Measurements from ENCODE around the gene RPL35A. TPM values are rescaled to one million over a fixed set of nuclear protein-coding genes. Genes with fewer than 3 reads are reported as not detected.

Gene RPL35A
- total and polyA plus RNA-seq, 9 of the 15 experiments (the other 6 are each of a cell fraction or from before 2014, with no cell fraction given), result 1,475 to 2,942 (median 2,367) TPM

GRCh38 chr3:197975311-197975710 lies 25.3 kb downstream of the RPL35A start:
- ATAC-seq (no peak), FAIRE-seq (no peak), DNase-seq (ENCODE audit: extremely low read depth in 1 of 4, low spot score in 3 of 4) (no peak)
- H3K4me3 ChIP-seq, result no peak overlapping the region
- POLR2A ChIA-PET, result no interaction called here
- H3K9me1 ChIP-seq (ENCODE audit: control insufficient read depth, insufficient read depth, low read length), result no peaks in the 10 kb centered on the region
- H3K79me2 ChIP-seq (ENCODE audit: control insufficient read depth, insufficient read depth, low read length), result no peaks in the 10 kb centered on the region
- 97% methylated on average over 8 of the region's 8 CpGs for WGBS (ENCODE audit: insufficient coverage, low coverage, missing lambda C conversion rate)
- H4K20me1 ChIP-seq (replicated peaks; ENCODE audit: control insufficient read depth, insufficient read depth, low read length), result no peaks in the 10 kb centered on the region
- no peak overlapping the region for H2AFZ ChIP-seq (ENCODE audit: low read depth, low read length)
- no peaks in the 10 kb centered on the region for H3K27me3 ChIP-seq (ENCODE audit: control insufficient read depth in 2 of 2, insufficient read depth in 2 of 2, low read length in 2 of 2)
- BruUV-seq (replicated peaks), result no TSS peak
- in situ Hi-C loops (cut with MboI) (no loop called here), intact Hi-C loops (cut with micrococcal nuclease) (no loop called here)
- H3K4me2 ChIP-seq (ENCODE audit: insufficient read depth, low read length), result no peak overlapping the region
- CTCF ChIA-PET (ENCODE audit: low intra/inter-chr PET ratio), result no interaction called here
- no peak overlapping the region for H3K27ac ChIP-seq (ENCODE audit: extremely low read depth, low read depth, low read length)
- no peaks in the 10 kb centered on the region; the same call in none of the 2 replicates for H3K9me3 ChIP-seq (replicated peaks; ENCODE audit: control insufficient read depth, insufficient read depth, low read depth, low read length)
- no peak overlapping the region for H3K9ac ChIP-seq (ENCODE audit: insufficient read depth in 1 of 2, low read depth in 2 of 2, low read length in 2 of 2)
- peaks cover 16% of the 10 kb centered on the region; the same call in 2 of the 3 replicates for H3K36me3 ChIP-seq (ENCODE audit: control insufficient read depth, insufficient read depth, low read length)
- H3K4me1 ChIP-seq (replicated peaks in 1 of 2; ENCODE audit: control insufficient read depth in 2 of 2, insufficient read depth in 2 of 2, low read length in 2 of 2), result no peaks in the 10 kb centered on the region
- TF ChIP-seq POLR2AphosphoS5 (IDR thresholded peaks at IDR 0.05; ENCODE audit: control insufficient read depth, insufficient read depth, low read depth, low read length) (no peak), RAD51 (IDR thresholded peaks at IDR 0.05; ENCODE audit: borderline replicate concordance, low read depth) (no peak), C11orf30 (IDR thresholded peaks at IDR 0.05; ENCODE audit: low read depth) (no peak), E4F1 (CRISPR knock-in tag; IDR thresholded peaks at IDR 0.05; ENCODE audit: borderline replicate concordance) (no peak), ZNF830 (CRISPR knock-in tag; IDR thresholded peaks at IDR 0.05) (no peak), TRIM28 (IDR thresholded peaks at IDR 0.05) (no peak)

Measured in K562 (cell line).